A549 (cell line): ENCODE results near the gene NLRP3. TPM values are rescaled to one million over a fixed set of nuclear protein-coding genes. Genes with fewer than 3 reads are reported as not detected.

Source experiments
- ATAC-seq, 2 experiments: fragments of 200-7000 bp in 1 of 2; fragments of >200 bp in 1 of 2; cut with Nextera tagmentation in 1 of 2; cut with Tn5 transposase in 1 of 2; 3 replicates each; pipeline versions ENCODE4 v1.8.0 to v1.9.1; 2018 to 2020; ENCODE audit warnings: mild to moderate bottlenecking in 1 of 2, moderate library complexity in 1 of 2
- CTCF ChIA-PET: fragments of 300-600 bp; sonication (Branson Sonifier 250); formaldehyde crosslinking; extraction: SDS; loops from one replicate; lab custom pipeline; 2021; ENCODE audit warnings: antibody characterized with exemption, inconsistent platforms; lab: Yijun Ruan, JAX
- POLR2A ChIA-PET: fragments of 350-600 bp; formaldehyde crosslinking; extraction: SDS; loops from one replicate; lab custom pipeline; 2021; ENCODE audit warnings: antibody characterized with exemption, inconsistent platforms; lab: Yijun Ruan, JAX
- DNase-seq, 2 experiments: peaks; one replicate each; pipeline versions ENCODE4 v3.0.0 to v3.0.0-alpha.2; 2011 to 2016; ENCODE audit warnings: low read depth in 1 of 2, low spot score in 1 of 2
- FAIRE-seq: peaks from 2 replicates; lab custom pipeline; 2011; peaks lifted over from hg19 to GRCh38; lab: Jason Lieb, UNC
- H3K27ac ChIP-seq, 2 experiments: fragments of >200 bp; sonication (Bioruptor Twin); formaldehyde crosslinking; 3 replicates each; pipeline ENCODE4 v1.5.1; 2016 to 2017
- H3K4me1 ChIP-seq: fragments of >200 bp; sonication (Bioruptor Twin); formaldehyde crosslinking; 3 replicates; pipeline ENCODE4 v1.6.1; 2016
- H3K4me2 ChIP-seq: fragments of >200 bp; sonication (Bioruptor Twin); formaldehyde crosslinking; 3 replicates; pipeline ENCODE4 v1.6.1; 2016
- H3K4me3 ChIP-seq: fragments of >200 bp; sonication (Bioruptor Twin); formaldehyde crosslinking; 3 replicates; pipeline ENCODE4 v1.5.1; 2016
- H3K9me3 ChIP-seq: fragments of >200 bp; sonication (Bioruptor Twin); formaldehyde crosslinking; 3 replicates; pipeline ENCODE4 v1.6.1; 2016
- CBX2 ChIP-seq: fragments of 200-600 bp; sonication (generic); IDR thresholded peaks from 2 replicates; pipeline ENCODE4 v1.6.1; 2016; ENCODE audit warnings: low read depth, mild to moderate bottlenecking, borderline replicate concordance
- CBX8 ChIP-seq: fragments of 200-600 bp; sonication (generic); IDR thresholded peaks from 2 replicates; pipeline ENCODE4 v1.6.1; 2016
- CHD2 ChIP-seq: fragments of 150-350 bp; IDR thresholded peaks from 2 replicates; pipeline ENCODE4 v1.6.1; 2014; ENCODE audit warnings: low read length; ENCODE audit not compliant: partially characterized antibody
- CHD4 ChIP-seq: fragments of 200-600 bp; sonication (generic); IDR thresholded peaks from 2 replicates; pipeline ENCODE4 v1.6.1; 2016; ENCODE audit warnings: antibody characterized with exemption, mild to moderate bottlenecking, borderline replicate concordance
- GATA3 ChIP-seq: IDR thresholded peaks from 2 replicates; pipeline ENCODE4 v1.6.1; 2012; ENCODE audit warnings: borderline replicate concordance
- HDAC2 ChIP-seq: fragments of 200-600 bp; sonication (generic); IDR thresholded peaks from 2 replicates; pipeline ENCODE4 v1.6.1; 2016
- HEYL ChIP-seq: fragments of 250-450 bp; sonication (Bioruptor Pico); IDR thresholded peaks from 2 replicates; pipeline ENCODE4 v1.8.0; 2021; ENCODE audit warnings: mild to moderate bottlenecking, moderate library complexity
- HOXA7 ChIP-seq: fragments of 250-450 bp; sonication (Bioruptor Pico); IDR thresholded peaks from 2 replicates; pipeline ENCODE4 v1.5.0; 2020; ENCODE audit warnings: mild to moderate bottlenecking, moderate library complexity
- HOXB13 ChIP-seq: fragments of 250-450 bp; sonication (Bioruptor Pico); IDR thresholded peaks from 2 replicates; pipeline ENCODE4 v1.5.0; 2020; ENCODE audit warnings: low read depth, mild to moderate bottlenecking, moderate library complexity
- HOXB5 ChIP-seq: fragments of 250-450 bp; sonication (Bioruptor Pico); IDR thresholded peaks from 2 replicates; pipeline ENCODE4 v1.5.0; 2020; ENCODE audit warnings: mild to moderate bottlenecking, moderate library complexity
- MYC ChIP-seq: IDR thresholded peaks from 2 replicates; pipeline ENCODE4 v1.6.1; 2012; ENCODE audit warnings: mild to moderate bottlenecking, inconsistent platforms, low read length, improper control_type of control experiment, borderline replicate concordance
- NFE2L2 ChIP-seq: fragments of 150-350 bp; conservative IDR thresholded peaks from 2 replicates; pipeline ENCODE4 v1.6.1; 2014; ENCODE audit warnings: low read length
- NR3C1 ChIP-seq: fragments of >200 bp; sonication (Bioruptor Twin); formaldehyde crosslinking; IDR thresholded peaks from 3 replicates; pipeline ENCODE4 v1.6.1; 2017
- RARB ChIP-seq: fragments of 250-450 bp; sonication (Bioruptor Pico); IDR thresholded peaks from 2 replicates; pipeline ENCODE4 v1.8.0; 2021; ENCODE audit warnings: mild to moderate bottlenecking, moderate library complexity
- TFCP2L1 ChIP-seq: fragments of 250-450 bp; sonication (Bioruptor Pico); IDR thresholded peaks from 2 replicates; pipeline ENCODE4 v1.5.0; 2021; ENCODE audit warnings: mild to moderate bottlenecking
- ZNF302 ChIP-seq: fragments of 250-450 bp; sonication (Bioruptor Pico); IDR thresholded peaks from 2 replicates; pipeline ENCODE4 v1.9.0; 2021; ENCODE audit warnings: inconsistent platforms, mild to moderate bottlenecking, moderate library complexity
- WGBS: methylation state at CpG from one replicate; pipeline ENCODE4 v1.1.6; 2017; ENCODE audit errors: missing lambda C conversion rate; 5-methylcytosine and 5-hydroxymethylcytosine counted together
- polyA plus RNA-seq, 4 experiments: library from polyadenylated mRNA; depleted of rRNA in 3 of 4; stranded (reverse); fragments of >200 nt; fragmentation: RNase III in 1 of 4; extraction: RNeasy Plus Mini Kit Qiagen cat#74134 plus additional on column Dnase treatment in 1 of 4; gene quantifications; 2 replicates in 3 of 4; 3 replicates in 1 of 4; pipeline ENCODE4 v1.2.3, GENCODE V29; 2011 to 2017
- TF ChIP-seq, protein P1 (sequence below): fragments of >200 bp; sonication (Bioruptor Twin); formaldehyde crosslinking; IDR thresholded peaks from 2 replicates; pipeline ENCODE4 v1.6.1; 2016
- TF ChIP-seq, protein P2 (sequence below): fragments of 200-600 bp; sonication (generic); IDR thresholded peaks from 2 replicates; pipeline ENCODE4 v1.6.1; 2016; ENCODE audit warnings: antibody characterized with exemption, mild to moderate bottlenecking, moderate library complexity
- TF ChIP-seq, protein P3 (sequence below): fragments of 250-450 bp; sonication (Bioruptor Pico); IDR thresholded peaks from 2 replicates; pipeline ENCODE4 v1.5.0; 2020; ENCODE audit warnings: low read depth, mild to moderate bottlenecking, moderate library complexity
- TF ChIP-seq, protein P4 (sequence below): IDR thresholded peaks from 2 replicates; pipeline ENCODE4 v1.6.1; 2012; ENCODE audit warnings: low read depth, borderline replicate concordance
- TF ChIP-seq, protein P5 (sequence below): IDR thresholded peaks from 2 replicates; pipeline ENCODE4 v1.6.1; 2012

The NLRP3 gene
- polyA plus RNA-seq, 2 of the 4 experiments (the other 2 are of a cell fraction): not detected

DNA sequence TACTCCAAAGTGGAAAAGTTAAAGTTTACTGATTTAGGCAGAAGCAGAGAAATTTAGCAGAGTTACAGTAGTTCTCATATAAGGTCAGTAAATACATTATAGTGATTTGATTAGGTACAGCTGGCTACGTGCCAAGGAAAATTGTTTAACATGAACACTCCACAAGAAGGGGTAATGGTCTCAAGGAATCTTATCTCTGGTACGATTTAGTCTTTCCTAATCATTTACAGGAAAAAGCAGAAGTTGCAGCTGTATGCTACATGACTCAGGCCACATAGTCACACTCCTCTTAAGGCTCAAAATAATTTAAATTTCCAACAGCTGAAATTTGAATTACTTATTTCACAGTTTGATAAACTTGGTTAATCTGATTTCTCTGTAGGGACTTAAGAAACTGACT is 78.8 kb downstream of the NLRP3 start:
- H3K4me2 ChIP-seq: no peak overlapping the region
- FAIRE-seq (no peak), ATAC-seq (no peak), DNase-seq (no peak)
- no peaks in the 10 kb centered on the region for H3K4me1 ChIP-seq
- no peak overlapping the region for H3K27ac ChIP-seq
- ChIA-PET CTCF (no interaction called here), POLR2A (no interaction called here)
- 2% methylated on average over 2 of the region's 2 CpGs for WGBS
- TF ChIP-seq HOXA7 (no peak), MYC (no peak), HEYL (no peak)
- no peak overlapping the region for H3K4me3 ChIP-seq
- no peaks in the 10 kb centered on the region for H3K9me3 ChIP-seq

DNA sequence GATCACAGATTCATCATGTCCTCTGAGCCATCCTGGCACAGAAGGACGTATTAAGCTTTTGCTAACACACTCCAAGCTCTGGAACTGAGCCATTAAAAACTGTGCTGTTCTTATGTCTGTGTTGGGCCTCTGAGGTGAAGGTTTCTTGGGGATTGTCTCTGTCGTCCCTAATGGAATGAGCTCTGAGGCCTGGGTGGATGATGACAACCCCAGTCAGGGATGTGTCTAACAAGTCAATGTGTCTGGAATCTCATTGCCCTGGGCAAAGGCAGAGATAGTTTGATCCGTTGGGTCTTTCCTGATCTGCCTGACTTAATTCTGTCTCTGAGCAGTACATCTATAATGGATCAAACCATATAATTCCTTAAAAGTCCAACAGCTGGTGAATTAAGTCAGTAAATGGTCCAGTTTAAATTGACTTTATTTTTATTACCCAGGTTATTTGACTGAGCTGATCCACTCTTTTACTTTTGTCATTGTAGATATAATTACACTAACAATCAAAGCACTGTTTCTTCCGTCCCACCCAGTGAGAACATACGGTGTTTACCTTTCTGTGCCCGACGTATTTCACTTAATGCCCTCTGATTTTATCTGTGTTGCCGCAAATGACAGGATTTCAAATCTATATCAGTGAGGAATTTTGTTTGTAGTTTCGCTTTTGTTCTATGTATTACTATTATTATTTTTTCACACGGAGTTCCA is 80.8 kb downstream of the NLRP3 start:
- TF ChIP-seq GATA3 (no peak), CBX8 (no peak), CHD4 (no peak), HOXB5 (CRISPR knock-in tag) (no peak), HDAC2 (no peak), NFE2L2 (no peak), CHD2 (no peak), TFCP2L1 (CRISPR knock-in tag) (no peak), NR3C1 (no peak), CBX2 (no peak), HOXB13 (CRISPR knock-in tag) (no peak), MYC (no peak), ZNF302 (no peak), RARB (no peak)
- TF ChIP-seq, protein P1, sequence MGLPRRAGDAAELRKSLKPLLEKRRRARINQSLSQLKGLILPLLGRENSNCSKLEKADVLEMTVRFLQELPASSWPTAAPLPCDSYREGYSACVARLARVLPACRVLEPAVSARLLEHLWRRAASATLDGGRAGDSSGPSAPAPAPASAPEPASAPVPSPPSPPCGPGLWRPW: no peak
- TF ChIP-seq, protein P2, sequence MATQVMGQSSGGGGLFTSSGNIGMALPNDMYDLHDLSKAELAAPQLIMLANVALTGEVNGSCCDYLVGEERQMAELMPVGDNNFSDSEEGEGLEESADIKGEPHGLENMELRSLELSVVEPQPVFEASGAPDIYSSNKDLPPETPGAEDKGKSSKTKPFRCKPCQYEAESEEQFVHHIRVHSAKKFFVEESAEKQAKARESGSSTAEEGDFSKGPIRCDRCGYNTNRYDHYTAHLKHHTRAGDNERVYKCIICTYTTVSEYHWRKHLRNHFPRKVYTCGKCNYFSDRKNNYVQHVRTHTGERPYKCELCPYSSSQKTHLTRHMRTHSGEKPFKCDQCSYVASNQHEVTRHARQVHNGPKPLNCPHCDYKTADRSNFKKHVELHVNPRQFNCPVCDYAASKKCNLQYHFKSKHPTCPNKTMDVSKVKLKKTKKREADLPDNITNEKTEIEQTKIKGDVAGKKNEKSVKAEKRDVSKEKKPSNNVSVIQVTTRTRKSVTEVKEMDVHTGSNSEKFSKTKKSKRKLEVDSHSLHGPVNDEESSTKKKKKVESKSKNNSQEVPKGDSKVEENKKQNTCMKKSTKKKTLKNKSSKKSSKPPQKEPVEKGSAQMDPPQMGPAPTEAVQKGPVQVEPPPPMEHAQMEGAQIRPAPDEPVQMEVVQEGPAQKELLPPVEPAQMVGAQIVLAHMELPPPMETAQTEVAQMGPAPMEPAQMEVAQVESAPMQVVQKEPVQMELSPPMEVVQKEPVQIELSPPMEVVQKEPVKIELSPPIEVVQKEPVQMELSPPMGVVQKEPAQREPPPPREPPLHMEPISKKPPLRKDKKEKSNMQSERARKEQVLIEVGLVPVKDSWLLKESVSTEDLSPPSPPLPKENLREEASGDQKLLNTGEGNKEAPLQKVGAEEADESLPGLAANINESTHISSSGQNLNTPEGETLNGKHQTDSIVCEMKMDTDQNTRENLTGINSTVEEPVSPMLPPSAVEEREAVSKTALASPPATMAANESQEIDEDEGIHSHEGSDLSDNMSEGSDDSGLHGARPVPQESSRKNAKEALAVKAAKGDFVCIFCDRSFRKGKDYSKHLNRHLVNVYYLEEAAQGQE: no peak
- TF ChIP-seq, protein P3, sequence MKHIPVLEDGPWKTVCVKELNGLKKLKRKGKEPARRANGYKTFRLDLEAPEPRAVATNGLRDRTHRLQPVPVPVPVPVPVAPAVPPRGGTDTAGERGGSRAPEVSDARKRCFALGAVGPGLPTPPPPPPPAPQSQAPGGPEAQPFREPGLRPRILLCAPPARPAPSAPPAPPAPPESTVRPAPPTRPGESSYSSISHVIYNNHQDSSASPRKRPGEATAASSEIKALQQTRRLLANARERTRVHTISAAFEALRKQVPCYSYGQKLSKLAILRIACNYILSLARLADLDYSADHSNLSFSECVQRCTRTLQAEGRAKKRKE (CRISPR knock-in tag): no peak
- TF ChIP-seq, protein P4, sequence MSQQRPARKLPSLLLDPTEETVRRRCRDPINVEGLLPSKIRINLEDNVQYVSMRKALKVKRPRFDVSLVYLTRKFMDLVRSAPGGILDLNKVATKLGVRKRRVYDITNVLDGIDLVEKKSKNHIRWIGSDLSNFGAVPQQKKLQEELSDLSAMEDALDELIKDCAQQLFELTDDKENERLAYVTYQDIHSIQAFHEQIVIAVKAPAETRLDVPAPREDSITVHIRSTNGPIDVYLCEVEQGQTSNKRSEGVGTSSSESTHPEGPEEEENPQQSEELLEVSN: no peak
- TF ChIP-seq, protein P5, sequence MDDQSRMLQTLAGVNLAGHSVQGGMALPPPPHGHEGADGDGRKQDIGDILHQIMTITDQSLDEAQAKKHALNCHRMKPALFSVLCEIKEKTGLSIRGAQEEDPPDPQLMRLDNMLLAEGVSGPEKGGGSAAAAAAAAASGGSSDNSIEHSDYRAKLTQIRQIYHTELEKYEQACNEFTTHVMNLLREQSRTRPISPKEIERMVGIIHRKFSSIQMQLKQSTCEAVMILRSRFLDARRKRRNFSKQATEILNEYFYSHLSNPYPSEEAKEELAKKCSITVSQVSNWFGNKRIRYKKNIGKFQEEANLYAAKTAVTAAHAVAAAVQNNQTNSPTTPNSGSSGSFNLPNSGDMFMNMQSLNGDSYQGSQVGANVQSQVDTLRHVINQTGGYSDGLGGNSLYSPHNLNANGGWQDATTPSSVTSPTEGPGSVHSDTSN: no peak
- TF ChIP-seq, all 56 proteins: peak for 0
- ATAC-seq: no peak
- Histone ChIP-seq H3K9me3 (no peaks in the 10 kb centered on the region), H3K4me3 (no peak overlapping the region), H3K4me1 (no peaks in the 10 kb centered on the region), H3K27ac (no peak overlapping the region), H3K4me2 (no peak overlapping the region)
- WGBS: 26% methylated on average over 10 of the region's 10 CpGs
- DNase-seq: no peak
- ChIA-PET POLR2A (no interaction called here), CTCF (no interaction called here)
- FAIRE-seq: no peak

Other genes with a start within 250 kb of the NLRP3 start
- gene ZNF124, start 244.2 kb upstream of the NLRP3 start, polyA plus RNA-seq (2011; rRNA removed): 6.4 and 6.5 TPM in 2 replicates
- 4.4 to 5.5 TPM (median 5.3 TPM) in 3 replicates for gene ZNF124, start 244.2 kb upstream of the NLRP3 start, polyA plus RNA-seq (2017; fragmentation: RNase III; extraction: RNeasy Plus Mini Kit Qiagen cat#74134 plus additional on column Dnase treatment)
- gene VN1R5, start 160.1 kb upstream of the NLRP3 start, polyA plus RNA-seq (2011; rRNA removed): not detected in 2 replicates
- gene VN1R5, start 160.1 kb upstream of the NLRP3 start, polyA plus RNA-seq (2017; fragmentation: RNase III; extraction: RNeasy Plus Mini Kit Qiagen cat#74134 plus additional on column Dnase treatment): not detected in 3 replicates
- 16.1 and 19.5 TPM in 2 replicates for gene ZNF496, start 84.3 kb upstream of the NLRP3 start, polyA plus RNA-seq (2011; rRNA removed)
- gene ZNF496, start 84.3 kb upstream of the NLRP3 start, polyA plus RNA-seq (2017; fragmentation: RNase III; extraction: RNeasy Plus Mini Kit Qiagen cat#74134 plus additional on column Dnase treatment): 12.2 to 13.5 TPM (median 13.1 TPM) in 3 replicates
- not detected in 2 replicates for gene OR2B11, start 41.9 kb downstream of the NLRP3 start, polyA plus RNA-seq (2011; rRNA removed)
- gene OR2B11, start 41.9 kb downstream of the NLRP3 start, polyA plus RNA-seq (2017; fragmentation: RNase III; extraction: RNeasy Plus Mini Kit Qiagen cat#74134 plus additional on column Dnase treatment): not detected in 3 replicates
- not detected in 2 replicates for gene OR2C3, start 120.3 kb downstream of the NLRP3 start, polyA plus RNA-seq (2011; rRNA removed)
- gene OR2C3, start 120.3 kb downstream of the NLRP3 start, polyA plus RNA-seq (2017; fragmentation: RNase III; extraction: RNeasy Plus Mini Kit Qiagen cat#74134 plus additional on column Dnase treatment): not detected in 3 replicates
- not detected in 2 replicates for gene GCSAML, start 133.0 kb downstream of the NLRP3 start, polyA plus RNA-seq (2011; rRNA removed)
- not detected in 3 replicates for gene GCSAML, start 133.0 kb downstream of the NLRP3 start, polyA plus RNA-seq (2017; fragmentation: RNase III; extraction: RNeasy Plus Mini Kit Qiagen cat#74134 plus additional on column Dnase treatment)
- gene OR2G2, start 172.2 kb downstream of the NLRP3 start, polyA plus RNA-seq (2011; rRNA removed): not detected in 2 replicates
- not detected in 3 replicates for gene OR2G2, start 172.2 kb downstream of the NLRP3 start, polyA plus RNA-seq (2017; fragmentation: RNase III; extraction: RNeasy Plus Mini Kit Qiagen cat#74134 plus additional on column Dnase treatment)
- gene OR2G3, start 189.4 kb downstream of the NLRP3 start, polyA plus RNA-seq (2011; rRNA removed): not detected in 2 replicates
- not detected in 3 replicates for gene OR2G3, start 189.4 kb downstream of the NLRP3 start, polyA plus RNA-seq (2017; fragmentation: RNase III; extraction: RNeasy Plus Mini Kit Qiagen cat#74134 plus additional on column Dnase treatment)